HG02759 (cell line): Measurements from ENCODE around the gene STING1.
"Not testable (repeated sequence)": the region's sequence is repeated elsewhere in the genome, so short reads cannot be mapped to it uniquely, and the experiment has no call there.

Source experiments
- ATAC-seq: cut with Tn5 transposase; IDR thresholded peaks from one replicate; pipeline ENCODE4 v1.9.1; 2021; ENCODE audit warnings: mild to moderate bottlenecking, moderate library complexity; ENCODE audit not compliant: unreplicated experiment

STING1 gene

DNA sequence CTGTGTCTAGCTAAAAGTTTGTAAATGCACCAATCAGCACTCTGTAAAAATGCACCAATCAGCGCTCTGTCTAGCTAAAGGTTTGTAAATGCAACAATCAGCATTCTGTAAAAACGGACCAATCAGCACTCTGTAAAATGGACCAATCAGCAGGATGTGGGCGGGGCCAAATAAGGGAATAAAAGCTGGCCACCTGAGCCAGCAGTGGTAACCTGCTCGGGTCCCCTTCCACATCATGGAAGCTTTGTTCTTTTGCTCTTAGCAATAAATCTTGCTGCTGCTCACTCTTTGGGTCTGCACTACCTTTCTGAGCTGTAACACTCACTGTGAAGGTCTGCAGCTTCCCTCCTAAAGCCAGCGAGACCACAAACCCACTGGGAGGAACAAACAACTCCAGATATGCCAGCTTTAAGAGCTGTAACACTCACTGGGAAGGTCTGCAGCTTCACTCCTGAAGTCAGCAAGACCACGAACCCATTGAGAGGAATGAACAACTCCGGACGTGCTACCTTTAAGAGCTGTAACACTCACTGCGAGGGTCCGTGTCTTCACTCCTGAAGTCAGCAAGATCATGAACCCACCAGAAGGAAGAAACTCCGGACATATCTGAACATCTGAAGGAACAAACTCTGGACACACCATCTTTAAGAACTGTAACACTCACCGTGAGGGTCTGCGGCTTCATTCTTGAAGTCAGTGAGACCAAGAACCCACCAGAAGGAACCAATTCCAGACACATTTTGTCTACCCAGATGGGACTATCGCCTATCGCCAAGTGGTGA lies 20.7 kb upstream of the STING1 start:
- not testable (repeated sequence) for ATAC-seq

DNA sequence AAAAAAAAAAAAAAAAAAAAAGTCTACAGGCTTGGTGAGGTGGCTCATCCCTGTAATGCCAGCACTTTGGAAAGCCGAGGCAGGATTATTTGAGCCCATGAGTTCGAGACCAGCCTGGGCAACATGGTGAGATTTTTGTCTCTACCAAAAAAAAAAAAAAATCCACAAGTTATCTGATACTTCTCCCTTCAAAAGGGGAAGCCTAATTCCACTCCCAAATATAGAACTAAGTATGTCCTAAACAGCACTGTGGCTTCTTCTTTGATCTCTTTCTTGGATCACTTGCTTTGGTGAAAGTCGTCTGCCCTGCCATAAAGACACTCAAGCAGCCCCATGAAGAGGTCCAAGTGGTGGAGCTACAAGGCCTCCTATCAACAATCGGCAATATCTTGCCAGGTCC lies 18.8 kb upstream of the STING1 start:
- no peak for ATAC-seq

DNA sequence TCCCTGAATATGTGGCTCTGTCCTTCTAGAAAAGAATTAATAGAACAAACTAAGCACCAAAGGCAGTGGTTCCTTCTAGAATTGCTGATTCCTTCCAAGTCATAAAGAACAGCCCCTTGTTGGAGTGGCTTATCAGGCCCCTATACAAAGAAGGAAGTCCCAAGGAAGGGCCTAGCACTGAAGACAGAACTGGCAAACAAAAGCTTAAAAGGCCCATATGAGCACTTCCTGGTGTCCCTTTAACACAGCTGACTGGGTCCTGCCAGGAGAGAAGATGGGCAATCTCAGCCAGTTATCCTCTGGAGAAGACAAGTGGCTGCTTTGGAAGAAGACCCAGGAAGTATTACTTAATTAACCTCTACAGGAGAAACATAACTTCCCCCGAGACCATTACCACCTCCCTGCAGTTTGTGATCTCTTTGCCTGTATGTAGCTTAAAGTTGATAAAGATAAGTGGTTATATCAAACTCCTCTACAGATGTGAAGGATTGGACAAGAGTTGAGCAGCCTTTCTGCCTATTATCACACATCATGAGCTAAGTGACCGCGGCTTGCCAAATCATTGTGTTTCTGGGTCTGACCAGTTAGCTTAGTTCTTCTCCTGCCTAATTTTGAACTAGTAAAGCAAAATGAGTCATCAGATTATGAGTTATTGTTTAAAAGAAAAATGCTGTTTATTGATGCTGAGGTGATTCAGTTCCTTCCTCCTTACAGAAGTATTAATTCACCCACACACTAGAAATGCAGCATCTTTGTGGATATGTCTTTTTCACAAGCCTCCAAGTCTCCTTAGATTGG lies 13.3 kb upstream of the STING1 start:
- no peak for ATAC-seq

DNA sequence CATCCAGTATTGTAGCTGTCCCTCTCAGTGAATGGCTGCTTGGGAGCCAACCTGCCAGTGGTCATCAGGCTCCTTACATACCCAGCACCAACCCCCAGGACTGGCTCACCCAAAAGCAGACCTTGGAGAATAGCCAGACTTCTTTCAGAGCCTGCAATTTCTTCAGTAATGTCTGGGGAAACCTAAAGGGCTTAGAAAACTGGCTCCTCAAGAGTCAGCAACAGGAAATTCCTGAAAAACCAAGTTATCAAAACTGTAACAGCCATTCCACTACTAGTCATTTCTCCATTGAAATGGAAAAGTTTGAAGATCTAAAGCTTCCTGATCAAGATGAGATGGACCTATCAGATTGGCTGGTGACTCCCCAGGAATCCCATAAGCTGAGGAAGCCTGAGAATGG lies 12.3 kb upstream of the STING1 start:
- no peak for ATAC-seq

DNA sequence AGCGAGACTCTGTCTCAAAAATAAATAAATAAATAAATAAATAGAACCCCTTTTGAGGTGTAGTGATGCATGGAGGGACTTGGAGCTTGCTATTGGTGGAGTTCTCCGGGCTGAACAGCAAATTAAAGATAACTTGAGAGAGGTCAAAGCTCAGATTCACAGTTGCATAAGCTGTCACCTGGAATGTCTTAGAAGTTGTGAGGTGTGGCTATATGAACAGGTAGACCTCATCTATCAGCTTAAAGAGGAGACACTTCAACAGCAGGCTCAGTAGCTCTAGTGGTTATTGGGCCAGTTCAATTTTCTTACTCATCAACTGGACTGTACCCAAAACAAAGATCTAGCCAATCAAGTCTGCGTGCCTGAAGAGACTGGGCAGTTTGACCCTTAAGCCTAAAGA lies 11.7 kb upstream of the STING1 start:
- no peak for ATAC-seq

DNA sequence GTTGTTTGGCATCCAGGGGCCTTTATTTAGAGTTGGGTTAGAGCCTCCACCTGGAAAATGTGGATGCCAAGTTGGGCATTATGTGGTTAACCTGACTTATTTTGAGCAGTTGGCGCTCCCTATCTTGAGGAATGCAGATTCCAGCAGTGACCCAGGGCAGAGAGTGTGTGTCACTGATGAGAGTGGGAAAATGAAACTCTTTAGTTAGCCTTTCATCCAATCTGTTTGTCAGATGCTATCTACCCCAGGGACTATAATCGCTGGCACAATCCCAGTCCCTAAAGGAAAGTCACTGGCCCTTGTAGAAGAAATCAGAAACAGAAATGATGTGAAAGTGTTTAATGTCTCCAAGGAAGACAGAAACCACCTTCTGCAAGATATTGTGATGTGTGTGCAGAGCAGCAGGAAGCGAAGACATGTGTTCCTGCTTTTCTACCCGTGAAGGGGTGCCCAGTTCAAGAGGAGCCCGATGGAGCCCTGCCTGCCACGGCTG lies 10.2 kb upstream of the STING1 start:
- no peak for ATAC-seq

DNA sequence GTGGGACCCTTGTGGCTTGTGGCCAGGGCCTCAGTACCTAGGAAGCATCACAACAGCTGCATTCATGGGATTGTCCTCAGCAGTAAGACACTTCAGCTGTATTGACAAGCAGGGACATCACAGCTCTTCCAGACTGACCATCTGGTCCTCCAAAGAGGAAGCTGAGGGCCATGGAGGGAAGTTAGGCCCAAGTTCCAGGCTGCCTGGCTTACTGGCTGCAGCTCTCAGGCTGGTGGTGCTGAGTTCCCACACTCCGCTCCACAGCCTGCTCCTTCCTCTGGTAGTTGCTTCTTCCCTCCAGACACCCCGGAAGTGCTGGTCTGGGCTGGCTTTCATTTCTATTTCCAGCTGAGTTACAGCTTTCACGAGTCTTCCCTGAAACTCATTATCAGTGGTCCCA lies 5.7 kb upstream of the STING1 start:
- ATAC-seq, result no peak

DNA sequence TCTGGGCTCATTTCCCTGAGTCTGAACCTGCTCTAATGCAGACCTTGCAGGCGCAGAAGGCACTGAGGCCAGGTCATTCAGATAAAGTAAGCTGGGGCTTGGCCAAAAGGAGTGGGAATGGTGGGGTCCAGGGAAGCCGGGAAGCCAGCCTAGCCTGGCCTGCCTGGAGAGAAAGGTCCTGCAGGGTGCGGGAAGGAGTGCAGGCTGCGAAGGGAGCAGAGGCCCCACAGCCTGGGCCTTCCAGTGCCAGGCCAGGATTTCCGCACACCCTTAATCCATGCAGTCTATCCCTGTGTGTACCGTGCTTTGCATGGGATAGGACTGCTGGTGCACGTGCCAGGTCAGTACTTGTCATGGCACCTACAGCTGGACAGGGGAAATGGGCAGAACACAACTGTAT lies 3.6 kb upstream of the STING1 start:
- no peak for ATAC-seq

DNA sequence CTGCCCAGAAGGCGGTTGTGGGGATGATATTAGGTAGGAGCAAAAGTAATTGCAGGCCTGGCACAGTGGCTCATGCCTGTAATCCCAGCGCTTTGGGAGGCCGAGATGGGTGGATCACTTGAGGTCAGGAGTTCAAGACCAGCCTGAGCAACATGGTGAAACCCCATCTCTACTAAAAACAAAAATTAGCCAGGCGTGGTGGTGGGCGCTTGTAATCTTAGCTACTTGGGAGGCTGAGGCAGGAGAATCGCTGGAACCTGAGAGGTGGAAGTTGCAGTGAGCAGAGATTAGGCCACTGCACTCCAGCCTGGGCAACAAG lies 291 bp upstream of the STING1 start:
- ATAC-seq, result not testable (repeated sequence)

DNA sequence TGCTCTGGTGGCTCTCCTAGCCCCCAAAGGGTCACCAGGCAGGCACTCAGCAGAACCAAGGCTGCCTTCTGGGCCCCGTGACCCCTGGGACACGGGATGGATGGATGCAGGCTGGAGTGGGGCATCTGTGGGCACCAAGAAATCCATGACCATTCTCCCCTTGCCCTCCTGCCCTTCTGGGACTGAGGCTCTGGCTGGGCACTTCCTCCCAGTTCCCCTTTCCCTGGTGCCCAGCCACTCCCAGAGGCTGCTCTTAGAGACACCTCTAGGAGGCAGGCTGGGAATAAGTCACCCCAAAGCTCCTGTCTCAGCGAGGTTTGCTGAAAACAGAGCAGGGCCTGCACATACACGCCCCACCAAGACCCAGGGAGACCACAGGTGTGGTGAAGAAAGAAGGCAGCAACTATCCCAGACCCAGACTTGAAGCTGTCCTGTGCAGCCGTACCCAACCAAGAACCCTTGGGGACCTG lies 943 bp downstream of the STING1 start:
- no peak for ATAC-seq

DNA sequence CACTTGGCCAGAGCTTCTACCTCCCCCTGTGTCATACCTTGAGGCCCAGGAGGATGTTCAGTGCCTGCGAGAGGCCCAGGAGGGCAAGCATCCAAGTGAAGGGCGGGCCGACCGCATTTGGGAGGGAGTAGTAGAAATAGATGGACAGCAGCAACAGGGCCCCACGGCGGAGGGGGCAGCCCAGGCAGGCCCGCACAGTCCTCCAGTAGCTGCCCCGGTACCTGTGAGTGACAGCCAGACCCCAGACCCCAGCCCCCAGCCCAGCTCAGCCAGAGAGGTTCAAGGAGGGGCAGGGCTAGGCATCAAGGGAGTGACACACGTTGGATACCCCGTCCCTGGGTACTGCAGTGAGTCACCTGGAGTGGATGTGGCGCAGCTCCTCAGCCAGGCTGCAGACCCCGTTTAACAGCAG lies 1.4 kb downstream of the STING1 start:
- ATAC-seq, result no peak

DNA sequence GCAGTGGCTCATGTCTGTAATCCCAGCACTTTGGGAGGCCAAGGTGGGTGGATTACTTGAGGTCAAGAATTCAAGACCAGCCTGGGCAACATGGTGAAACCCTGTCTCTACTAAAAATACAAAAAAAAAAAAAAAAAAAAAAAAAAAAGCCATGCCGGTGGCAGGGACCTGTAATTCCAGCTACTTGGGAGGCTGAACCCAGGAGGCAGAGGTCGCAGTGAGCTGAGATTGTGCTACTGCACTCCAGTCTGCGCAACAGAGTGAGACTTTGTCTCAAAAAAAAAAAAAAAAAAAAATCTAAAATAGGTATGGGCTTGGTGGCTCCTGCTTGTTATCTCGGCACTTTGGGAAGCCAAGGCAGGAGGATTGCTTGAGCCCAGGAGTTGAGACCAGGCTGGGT lies 2.8 kb downstream of the STING1 start:
- not testable (repeated sequence) for ATAC-seq

DNA sequence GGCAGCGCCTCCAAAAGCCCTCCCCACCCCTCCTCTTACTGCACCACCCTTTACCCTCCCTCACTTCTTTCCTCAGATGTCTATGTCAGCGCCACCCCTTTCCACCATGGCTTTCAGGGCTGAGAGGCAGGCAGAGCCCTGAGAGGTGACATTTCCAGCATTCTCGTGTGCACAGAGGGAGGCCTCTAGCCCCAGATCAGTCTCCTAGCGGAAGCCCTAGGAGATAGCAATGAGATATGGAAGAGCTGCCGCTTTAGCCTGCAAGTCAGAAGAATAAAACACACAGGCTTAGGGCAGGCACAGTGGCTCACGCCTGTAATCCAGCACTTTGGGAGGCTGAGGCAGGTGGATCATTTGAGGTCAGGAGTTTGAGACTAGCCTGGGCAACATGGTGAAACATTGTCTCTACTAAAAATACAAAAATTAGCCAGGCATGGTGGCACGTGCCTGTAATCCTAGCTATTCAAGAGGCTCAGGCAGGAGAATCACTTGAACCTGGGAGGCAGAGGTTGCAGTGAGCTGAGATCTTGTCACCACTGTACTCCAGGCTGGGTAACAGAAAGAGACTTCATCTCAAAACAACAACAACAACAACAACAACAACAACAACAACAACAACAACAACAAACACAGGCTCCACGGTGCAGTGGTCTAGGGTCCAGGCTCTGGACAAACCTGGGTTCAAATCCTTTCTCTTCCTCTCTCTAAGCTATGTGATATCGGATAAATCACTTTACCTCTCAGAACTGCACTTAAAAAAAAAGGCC lies 3.7 kb downstream of the STING1 start:
- ATAC-seq, result not testable (repeated sequence)

DNA sequence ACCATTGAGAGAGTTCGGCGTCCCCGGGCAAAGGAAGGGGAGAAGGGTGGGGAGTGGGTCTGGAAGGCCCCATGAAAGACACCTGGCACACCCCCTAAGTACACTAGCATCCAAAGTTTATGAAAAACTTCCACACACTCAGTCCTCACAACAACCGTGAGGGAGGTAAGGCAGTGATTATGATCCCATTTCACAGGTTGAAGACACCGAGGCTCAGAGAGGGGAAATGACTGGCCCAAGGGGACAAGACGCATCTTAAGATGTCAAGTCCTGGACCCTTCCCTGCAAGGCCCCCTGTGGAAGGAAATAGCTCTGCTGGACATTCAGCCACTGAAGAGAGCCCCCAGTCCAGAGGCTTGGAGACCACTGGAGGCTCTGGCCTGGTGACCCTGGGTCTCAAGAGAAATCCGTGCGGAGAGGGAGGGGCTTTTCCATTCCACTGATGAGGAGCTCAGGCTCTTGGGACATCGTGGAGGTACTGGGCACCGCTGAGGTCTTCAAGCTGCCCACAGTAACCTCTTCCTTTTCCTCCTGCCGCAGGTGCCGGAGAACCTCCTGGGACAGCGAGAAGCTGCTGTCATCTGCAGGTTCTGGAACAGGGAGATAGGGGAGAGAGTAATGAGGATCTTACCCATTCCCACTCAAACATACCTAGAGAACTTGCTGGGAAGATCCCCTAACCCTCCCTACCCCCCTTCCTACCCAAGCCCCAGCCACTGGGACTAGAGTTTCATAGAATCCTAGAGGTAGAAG lies 6.5 kb downstream of the STING1 start:
- ATAC-seq, result no peak

DNA sequence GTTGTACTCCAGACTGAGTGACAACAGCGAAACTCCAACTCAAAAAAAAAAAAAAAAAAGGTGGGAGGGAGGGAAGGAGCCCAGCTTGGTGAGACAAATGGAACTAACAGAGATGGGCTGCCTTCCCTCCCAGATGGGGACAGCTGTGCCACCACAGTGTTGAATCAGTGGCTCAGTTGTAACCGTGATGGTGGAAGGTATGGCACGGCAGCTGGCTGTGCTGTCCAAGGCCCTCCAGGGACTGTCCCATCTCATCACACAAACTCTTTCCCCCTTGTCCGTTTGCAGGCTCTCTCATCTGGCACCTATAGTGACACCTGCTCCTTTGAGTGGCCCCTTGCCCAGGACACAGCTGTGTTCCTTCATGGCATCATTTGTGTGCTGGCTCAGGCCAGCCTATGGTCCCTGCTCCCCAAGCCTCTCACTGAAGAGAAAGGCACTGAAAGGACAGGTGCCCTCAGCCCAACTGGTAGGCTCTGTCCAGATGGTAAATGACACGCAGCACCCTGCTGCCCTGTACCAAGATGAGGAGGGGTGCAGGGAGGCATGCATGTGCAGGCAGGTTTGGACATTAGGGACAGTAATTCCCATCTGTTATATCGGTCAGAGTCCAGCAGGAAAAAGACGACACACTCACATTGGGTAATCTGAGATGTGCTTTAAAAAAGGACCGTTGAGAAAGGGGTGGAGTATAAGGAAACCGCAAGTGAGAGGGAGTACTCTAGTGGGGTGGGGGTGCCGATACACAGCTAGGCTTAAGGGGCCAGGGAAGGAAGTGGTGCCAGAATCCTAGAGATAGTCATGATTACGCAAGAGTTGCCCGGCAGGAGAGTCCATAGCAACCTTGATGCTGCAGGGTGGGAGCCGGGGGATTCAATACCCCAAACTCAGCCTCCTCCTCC lies 7.4 kb downstream of the STING1 start:
- ATAC-seq, result no peak

DNA sequence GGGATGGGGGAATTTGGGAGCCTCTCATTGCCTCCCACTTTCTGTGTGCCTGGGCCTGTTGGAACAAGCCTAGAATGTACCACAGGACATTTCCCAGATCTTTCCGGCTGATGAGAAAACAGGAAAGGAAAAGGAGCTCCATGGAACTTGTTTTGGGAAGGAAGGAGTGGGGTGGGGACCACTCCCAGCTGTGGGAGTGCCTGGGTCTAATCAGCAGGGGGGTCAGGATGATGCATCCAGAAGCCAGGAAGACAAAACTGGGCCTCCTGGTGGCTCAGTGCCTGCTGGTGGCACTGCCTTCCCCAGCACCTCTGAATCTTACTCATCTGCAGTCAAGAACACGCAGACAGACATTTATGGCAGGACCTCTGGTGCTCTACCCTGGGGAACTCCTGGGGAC lies 9.0 kb downstream of the STING1 start:
- no peak for ATAC-seq

DNA sequence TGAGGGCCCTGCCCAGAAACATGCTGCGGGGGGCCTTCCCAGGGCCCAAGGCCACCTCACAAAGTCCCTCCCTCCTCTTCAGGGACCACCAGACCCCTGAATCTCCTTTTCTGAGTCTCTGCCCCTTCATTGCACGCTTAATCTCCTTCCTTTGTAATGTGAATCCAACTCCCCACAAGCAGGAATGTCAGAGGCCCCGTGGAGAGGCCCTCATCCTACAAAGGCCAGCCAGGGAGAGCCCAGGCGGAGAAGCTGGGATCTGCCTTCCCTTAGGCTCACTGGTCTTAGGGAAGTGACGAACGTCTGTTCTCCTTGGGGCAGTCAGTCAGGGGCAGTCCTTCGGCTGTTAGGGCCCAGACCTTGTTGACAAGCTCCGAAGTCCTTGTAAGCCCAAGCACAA lies 9.5 kb downstream of the STING1 start:
- no peak for ATAC-seq

DNA sequence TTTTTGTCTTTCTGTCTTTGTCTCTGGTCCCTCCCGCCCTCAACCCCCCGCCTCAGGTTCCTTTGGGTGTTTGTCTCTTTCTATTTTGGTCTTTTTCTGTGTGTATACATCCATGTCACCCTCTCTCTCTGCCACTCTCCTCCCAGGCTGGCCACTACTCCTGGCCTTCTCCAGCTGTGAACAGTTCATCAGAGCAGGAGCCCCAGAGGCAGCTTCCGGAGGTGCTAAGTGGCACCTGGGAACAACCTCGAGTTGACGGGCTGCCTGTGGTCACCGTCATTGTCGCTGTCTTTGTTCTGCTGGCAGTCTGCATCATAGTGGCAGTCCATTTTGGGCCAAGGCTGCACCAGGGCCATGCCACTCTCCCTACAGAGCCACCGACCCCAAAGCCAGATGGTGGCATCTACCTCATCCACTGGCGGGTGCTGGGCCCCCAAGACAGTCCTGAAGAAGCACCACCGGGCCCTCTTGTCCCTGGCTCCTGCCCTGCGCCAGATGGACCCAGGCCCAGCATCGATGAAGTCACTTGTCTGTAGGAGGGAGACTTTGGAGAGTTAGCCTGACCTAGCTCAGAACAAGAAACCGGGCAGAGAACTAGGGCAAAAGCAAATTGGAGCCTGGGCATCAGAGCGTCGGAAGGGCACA lies 10.1 kb downstream of the STING1 start:
- ATAC-seq, result no peak

DNA sequence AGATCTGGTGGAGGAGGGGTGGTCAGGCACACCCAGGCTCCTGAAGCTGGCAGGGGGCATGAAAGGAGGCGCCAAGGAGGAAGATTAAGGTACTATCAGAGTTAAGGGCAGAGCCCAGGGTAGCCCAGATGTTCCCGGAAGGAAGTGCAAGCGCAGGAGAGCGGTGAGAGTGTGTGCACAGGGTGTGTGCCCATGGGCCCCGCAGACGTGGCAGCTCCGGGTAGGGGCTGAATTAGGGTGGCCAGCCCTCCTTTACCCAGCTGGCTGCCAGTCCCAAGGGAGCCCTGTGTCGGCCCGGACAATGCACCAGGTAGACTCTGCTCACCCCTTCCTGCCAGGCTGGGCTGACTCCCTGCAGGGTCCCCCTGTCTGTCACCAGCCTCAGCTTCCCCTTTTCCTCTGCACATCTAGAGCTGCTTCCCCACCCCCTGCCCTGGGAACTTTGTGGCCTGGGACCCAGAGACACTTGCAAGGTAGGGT lies 11.7 kb downstream of the STING1 start, which contains the start of gene SMIM33:
TSS of gene SMIM33 (plus strand) at position 184 of the 480 bp plus-strand sequence. CDS start at position 302, 118 bp downstream.
- no peak for ATAC-seq
